Hepatocyte (in vitro differentiated cells): ENCODE measurements around the gene TRMT61B.

ENCODE experiments used
- CTCF ChIP-seq: fragments of 200-600 bp; sonication (generic); IDR thresholded peaks from 2 replicates; pipeline ENCODE4 v1.5.1; 2016; ENCODE audit warnings: antibody characterized with exemption, mild to moderate bottlenecking; ENCODE audit not compliant: poor library complexity
- EZH2 ChIP-seq: fragments of 200-600 bp; sonication (generic); IDR thresholded peaks from 2 replicates; pipeline ENCODE4 v1.6.1; 2016; ENCODE audit warnings: antibody characterized with exemption, mild to moderate bottlenecking, borderline replicate concordance
- EZH2phosphoT487 ChIP-seq: fragments of 200-600 bp; sonication (generic); IDR thresholded peaks from one replicate; pipeline ENCODE4 v1.6.1; 2018; ENCODE audit warnings: antibody characterized with exemption, mild to moderate bottlenecking, low read depth, moderate library complexity; ENCODE audit not compliant: unreplicated experiment, severe bottlenecking

- no peak for TF ChIP-seq CTCF
- TF ChIP-seq EZH2phosphoT487: no peak
- TF ChIP-seq EZH2: no peak
Measured at GRCh38 chr2:28901202-28901601, 31.1 kb upstream of the TRMT61B start.
